ENCODE results near the gene SH3BP2.

- TF ChIP-seq EP300 (IDR thresholded peaks at IDR 0.05) (no peak), POLR2A (IDR thresholded peaks at IDR 0.05) (no peak)
Observed at GRCh38 chr4:2790583-2791517, 2.0 kb upstream of the SH3BP2 start.

Measured in sigmoid colon (tissue), 4 donors.